Skeletal muscle cell (primary cell): ENCODE measurements around the gene AKIRIN1.
"Not testable (repeated sequence)": the region's sequence is repeated elsewhere in the genome, so short reads cannot be mapped to it uniquely, and the experiment has no call there.

Experiments
- DNase-seq: peaks from one replicate; pipeline ENCODE4 v3.0.0-alpha.2; 2010; ENCODE audit warnings: low read depth
- H3K4me3 ChIP-seq: 2 replicates; pipeline ENCODE4 v1.5.1; 2011; ENCODE audit warnings: low read depth, mild to moderate bottlenecking, control low read depth, low read length, moderate library complexity

AKIRIN1 gene, protein sequence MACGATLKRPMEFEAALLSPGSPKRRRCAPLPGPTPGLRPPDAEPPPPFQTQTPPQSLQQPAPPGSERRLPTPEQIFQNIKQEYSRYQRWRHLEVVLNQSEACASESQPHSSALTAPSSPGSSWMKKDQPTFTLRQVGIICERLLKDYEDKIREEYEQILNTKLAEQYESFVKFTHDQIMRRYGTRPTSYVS

DNA sequence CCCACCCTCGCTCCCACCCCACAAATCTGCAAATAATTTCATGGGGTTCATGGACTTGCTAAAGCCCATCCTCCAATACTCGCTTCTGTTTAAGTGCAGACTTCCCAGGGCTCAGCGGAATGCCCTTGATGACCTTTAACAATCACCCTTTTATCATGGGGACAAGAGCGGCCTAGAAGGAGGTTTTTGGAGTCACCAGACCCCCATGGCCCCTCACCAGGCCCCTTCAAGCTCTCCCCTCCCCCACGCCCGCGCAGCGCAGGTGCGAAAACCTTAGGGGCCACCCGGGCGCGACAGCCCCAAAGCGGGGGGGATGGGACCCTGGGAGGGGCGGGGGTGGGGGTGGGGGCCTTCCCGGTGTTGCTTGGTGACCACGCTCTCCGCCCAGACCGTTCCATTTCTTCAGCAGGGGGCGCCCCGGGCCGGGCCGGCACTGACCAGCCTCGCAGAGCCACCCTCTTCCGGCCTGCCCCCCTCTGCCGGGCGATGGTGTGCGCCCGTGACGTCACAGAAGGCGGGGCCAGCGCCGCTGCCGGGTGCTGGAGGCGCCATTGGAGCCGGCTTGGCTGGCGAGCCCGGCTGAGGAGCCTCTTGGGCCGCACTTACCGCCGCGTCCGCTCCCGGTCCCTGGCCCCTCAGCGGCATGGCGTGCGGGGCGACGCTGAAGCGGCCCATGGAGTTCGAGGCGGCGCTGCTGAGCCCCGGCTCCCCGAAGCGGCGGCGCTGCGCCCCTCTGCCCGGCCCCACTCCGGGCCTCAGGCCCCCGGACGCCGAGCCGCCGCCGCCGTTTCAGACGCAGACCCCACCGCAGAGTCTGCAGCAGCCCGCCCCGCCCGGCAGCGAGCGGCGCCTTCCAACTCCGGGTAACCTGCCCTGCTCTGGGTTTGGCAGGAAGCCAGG, at the start of gene AKIRIN1:
Gene AKIRIN1, plus strand, starts transcription at position 539 of the 900 bp plus-strand sequence. Its CDS starts 105 bp downstream, at position 644.
- peak within 1 kb of the TSS; percentile 89 for H3K4me3 ChIP-seq
- peak; percentile 91 for DNase-seq

DNA sequence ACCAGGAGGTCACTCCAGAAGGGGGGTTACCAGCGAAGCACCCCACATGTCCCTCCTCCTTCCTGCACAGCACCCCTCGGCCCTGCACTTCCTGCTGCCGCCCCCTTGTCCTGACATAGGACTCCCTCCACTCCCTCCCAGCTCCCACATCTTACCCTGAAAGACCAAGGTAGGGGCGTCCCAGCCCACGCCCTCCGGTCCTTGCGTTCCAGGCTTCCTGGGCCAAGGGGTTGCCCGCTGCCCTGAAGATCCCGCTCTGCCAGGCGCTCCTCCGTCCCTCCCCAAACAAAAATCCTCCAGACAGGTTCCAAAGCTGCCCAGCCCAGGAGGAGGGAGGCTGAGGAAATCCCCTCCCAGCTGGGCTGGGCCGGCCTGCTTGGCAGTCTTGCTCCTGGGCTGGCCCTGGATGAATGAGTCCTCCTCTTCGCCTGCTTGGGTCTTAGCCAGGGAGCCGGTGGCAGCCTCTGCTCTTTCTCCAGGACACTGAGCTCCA, 49.5 kb upstream of the AKIRIN1 start, which contains the start of gene RHBDL2:
Gene RHBDL2, minus strand, starts transcription at position 304 of the 493 bp plus-strand sequence. CDS start 22,618 bp downstream, outside the sequence.
- DNase-seq, result no peak
- H3K4me3 ChIP-seq, result peak within 1 kb of the TSS; percentile 10

- no peak overlapping the region for H3K4me3 ChIP-seq
- no peak for DNase-seq
Observed at GRCh38 chr1:38942664-38943428, 48.2 kb upstream of the AKIRIN1 start.

- no peak overlapping the region for H3K4me3 ChIP-seq
- no peak for DNase-seq
Observed at GRCh38 chr1:38944547-38944946, 46.5 kb upstream of the AKIRIN1 start.

GRCh38 chr1:38950553-38950952, 40.5 kb upstream of the AKIRIN1 start:
- no peak overlapping the region for H3K4me3 ChIP-seq
- no peak for DNase-seq

DNA sequence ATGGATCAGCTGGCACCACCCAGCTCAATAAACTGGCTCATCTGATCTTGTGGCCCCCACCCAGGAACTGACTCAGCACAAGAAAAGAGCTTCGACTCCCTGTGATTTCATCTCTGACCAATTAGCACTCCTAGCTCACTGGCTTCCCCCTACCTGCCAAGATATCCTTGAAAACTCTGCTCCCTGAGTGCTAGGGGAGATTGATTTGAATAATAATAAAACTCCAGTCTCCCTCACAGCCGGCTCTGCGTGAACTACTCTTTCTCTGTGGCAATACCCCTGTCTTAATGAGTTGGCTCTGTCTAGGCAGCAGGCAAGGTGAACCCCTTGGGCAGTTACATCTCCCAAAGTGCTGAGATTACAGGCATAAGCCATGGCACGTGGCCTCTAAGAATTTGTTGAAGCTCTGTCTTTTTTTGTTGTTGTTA, 37.6 kb upstream of the AKIRIN1 start:
- no peak overlapping the region for H3K4me3 ChIP-seq
- no peak for DNase-seq

- H3K4me3 ChIP-seq, result no peak overlapping the region
- no peak for DNase-seq
Observed at GRCh38 chr1:38958967-38959366, 32.1 kb upstream of the AKIRIN1 start.

DNA sequence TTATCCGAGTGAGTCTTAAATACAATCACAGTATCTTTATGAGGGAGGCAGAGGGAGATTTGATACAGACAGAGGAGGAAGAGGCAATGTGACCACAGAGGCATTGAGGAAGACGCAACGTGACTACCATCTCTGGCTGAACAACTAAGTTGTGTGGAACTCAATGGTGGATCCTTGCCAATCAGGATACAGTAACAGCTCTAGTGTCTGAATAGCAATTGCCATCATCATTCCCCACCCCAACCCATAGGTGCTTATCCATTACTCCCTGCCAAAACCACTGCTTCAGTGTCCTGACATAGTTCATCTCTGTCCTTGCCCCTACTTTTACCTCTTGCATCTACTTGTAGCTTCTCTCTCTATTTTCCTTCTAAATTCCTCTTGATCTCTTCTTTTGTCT, 29.0 kb upstream of the AKIRIN1 start:
- DNase-seq, result peak; percentile 62
- no peak overlapping the region for H3K4me3 ChIP-seq

DNA sequence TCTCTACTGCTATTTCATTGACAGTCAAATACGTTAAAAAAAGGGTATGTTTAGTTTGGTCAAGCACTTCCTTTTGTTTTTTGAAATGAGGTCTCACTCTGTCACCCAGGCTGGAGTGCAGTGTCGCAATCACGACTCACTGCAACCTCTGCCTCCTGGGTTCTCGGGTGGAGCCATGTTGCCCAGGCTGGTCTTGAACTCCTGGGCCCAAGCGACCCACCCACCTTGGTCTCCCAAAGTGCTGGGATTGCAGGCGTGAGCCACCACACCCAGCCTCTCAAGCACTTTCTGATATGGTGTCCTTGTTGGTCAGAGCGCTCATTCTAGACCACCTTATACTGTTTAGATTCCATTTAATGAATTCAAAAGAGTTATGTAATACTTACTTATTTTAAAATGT, 28.5 kb upstream of the AKIRIN1 start:
- H3K4me3 ChIP-seq, result no peak overlapping the region
- no peak for DNase-seq

- no peak overlapping the region for H3K4me3 ChIP-seq
- DNase-seq, result no peak
Observed at GRCh38 chr1:38964140-38964548, 26.9 kb upstream of the AKIRIN1 start.

GRCh38 chr1:38973145-38973544, 17.9 kb upstream of the AKIRIN1 start:
- DNase-seq, H3K4me3 ChIP-seq: not testable (repeated sequence)

DNA sequence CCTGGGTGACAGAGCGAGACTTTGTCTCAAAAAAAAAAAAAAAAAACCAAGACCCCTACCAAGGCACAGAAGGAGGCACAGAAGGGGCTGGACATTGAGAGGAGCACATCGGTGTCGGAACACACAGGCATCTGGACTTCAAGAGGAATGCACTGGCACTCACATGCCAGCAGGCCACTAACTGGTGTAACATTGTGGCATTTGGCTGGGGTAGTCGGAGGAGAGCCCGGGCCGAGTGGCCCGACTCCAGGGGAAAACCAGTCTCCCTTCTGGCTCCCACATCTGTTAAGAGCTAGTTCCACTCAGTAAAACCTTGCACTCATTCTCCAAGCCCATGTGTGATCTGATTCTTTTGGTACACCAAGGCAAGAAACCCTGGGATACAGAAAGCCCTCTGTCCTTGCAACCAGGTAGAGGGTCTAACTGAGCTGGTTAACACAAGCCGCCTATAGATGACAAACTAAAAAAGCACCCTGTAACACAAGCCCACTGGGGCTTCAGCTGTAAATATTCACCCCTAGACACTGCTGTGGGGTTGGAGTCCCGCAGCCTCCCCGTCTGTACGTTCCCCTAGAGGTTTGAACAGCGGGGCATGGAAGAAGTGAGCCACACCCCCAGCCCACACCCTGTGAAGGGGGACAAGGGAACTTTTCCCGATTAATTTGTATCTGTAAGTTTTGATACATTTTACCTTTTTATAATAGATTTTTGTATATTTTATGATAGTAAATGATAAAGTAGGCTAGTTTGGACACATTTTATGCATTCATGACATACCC, 17.2 kb upstream of the AKIRIN1 start:
- DNase-seq, result no peak
- H3K4me3 ChIP-seq, result no peak overlapping the region

DNA sequence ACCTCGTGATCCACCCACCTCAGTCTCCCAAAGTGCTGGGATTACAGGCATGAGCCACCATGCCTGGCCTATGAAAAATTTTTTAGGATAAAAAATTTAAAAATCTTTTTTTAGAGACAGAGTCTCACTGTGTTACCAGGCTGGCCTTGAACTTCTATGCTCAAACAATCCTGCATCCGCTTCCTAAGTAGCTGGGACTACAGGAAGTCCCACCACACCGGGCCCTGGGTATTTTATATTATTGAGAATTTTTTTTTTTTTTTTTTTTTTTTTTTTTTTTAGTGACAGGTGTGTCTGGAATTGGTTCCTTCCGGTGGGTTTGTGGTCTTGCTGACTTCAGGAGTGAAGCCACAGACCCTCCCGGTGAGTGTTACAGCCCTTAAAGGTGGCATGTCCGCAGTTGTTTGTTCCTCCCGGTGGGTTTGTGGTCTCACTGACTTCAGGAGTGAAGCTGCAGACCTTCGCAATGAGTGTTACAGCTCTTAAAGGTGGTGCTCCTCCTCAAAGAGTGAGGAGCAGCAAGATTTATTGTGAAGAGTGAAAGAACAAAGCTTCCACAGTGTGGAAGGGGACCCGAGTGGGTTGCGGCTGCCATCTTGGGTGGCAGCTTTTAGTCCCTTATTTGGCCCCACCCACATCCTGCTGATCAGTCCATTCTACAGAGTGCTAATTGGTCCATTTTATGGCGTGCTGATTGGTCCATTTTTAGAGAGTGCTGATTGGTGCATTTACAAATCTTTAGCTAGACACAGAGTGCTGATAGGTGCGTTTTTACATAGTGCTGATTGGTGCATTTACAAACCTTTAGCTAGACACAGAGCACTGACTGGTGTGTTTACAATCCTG, 13.5 kb upstream of the AKIRIN1 start:
- not testable (repeated sequence) for H3K4me3 ChIP-seq, DNase-seq

DNA sequence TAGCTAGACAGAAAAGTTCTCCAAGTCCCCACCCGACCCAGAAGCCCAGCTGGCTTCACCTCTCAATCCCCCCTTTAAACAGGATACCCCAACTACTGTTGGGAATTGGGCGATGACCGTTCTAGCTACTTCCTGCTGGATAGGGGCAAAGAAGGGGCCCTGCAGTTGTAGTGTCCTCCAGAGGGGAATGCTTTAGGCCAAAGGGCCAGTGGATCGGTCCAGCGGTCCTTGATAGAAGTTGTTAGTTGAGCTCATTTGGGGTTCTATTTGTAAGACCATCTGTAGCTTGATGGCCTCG, 12.9 kb upstream of the AKIRIN1 start:
- DNase-seq, H3K4me3 ChIP-seq: not testable (repeated sequence)

DNA sequence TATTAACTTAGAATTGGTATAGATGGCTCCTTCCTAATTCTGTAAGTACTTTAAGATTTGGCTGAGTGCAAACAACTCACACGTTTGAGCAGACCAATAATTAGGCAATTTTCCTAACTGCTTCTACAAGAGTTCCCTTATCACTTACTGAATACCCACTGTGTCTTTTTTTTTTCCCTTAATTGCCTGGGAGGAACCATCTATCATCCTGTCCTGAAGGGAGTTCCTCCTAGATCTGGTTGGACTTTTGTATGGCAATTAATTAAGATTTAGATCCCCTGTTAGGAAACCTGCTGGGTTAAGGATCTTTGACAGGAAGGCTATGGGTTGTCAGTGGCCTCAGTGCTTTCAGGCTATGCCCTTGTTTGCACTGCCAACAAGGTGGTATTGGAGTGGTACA, 11.7 kb upstream of the AKIRIN1 start:
- H3K4me3 ChIP-seq, DNase-seq: not testable (repeated sequence)

DNA sequence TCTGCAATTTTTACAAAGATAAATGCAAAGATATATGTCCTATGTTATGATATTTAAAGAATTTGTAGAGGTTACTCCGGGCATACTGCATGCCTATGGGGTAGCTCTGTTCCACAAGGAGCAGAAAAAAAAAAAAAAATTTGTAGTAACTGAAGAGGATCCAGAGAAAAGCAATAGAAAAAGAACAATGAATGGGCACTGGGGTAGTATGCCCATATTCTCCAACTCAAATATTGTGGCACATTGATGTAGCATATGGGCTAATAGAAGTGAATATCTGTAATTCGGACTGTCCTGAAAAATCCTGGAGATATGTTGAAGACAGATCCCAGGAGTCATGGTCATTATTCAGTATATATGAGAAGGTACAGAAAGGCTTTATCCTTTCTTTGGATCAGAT, 1.1 kb upstream of the AKIRIN1 start:
- no peak overlapping the region for H3K4me3 ChIP-seq
- DNase-seq, result no peak

DNA sequence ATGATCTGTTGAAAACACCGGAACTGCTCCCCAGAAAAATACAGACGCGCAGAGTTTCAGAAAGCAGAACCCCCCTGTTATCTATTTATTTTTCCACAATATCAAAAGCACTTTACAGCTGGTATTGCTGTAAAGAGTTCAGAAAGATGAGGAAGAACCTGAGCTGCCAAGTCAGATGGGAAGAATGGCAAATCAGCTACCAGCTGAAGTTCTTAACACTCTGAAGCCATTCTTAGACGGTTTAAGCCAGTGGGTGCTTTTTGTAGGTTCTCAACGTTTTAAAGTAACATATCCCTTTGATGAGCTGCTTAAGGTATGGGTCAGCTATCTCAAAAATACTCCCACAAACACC, 714 bp upstream of the AKIRIN1 start:
- peak overlapping the region; percentile 89 for H3K4me3 ChIP-seq
- no peak for DNase-seq

DNA sequence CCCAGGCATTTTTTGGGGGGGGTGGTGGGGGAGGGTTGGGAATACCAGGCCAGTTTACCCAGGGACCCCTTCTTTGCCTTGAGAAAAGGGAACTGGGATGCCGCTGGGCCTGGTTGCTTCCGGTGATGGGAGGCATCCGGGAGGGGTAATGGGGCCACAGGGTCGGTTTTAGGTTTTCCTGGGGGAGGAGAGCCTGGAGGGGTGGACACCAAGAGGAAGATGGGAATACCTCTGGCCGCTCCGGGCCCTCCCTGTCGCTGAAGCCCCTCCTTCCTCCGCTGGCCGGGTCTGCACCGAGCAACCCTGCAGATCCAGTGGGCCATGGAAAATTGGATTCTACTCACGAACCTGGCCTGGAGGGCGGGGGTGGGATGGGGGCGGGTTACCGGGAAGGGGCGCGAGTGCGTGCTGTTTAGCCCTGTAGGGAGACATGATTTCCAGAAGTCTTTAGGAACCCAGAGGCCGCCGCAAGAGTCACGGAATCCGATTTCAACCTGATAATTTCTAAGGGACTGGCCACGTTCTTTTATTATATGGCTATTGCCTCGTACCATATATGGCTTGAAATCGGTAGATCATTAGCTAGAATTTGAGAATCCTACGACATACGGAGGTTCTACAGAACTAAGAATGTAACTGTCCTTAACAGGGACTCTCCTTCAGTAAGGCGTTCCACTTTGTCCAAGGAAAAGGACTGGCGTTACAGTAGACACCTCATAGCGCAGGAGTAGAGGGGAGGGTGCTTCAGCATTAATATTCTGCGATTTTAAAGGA, 749 bp downstream of the AKIRIN1 start:
- DNase-seq, result no peak
- peak overlapping the region; percentile 89 for H3K4me3 ChIP-seq
